Common myeloid progenitor, CD34-positive (primary cell): ENCODE data around the gene CREB5.

Experiments
- CTCF ChIA-PET: fragments of 350-600 bp; sonication (Branson Sonifier 250); formaldehyde crosslinking; loops from one replicate; lab custom pipeline; 2021; ENCODE audit warnings: antibody characterized with exemption; lab: Charles Lee
- POLR2A ChIA-PET: fragments of 350-600 bp; sonication (Branson Sonifier 250); formaldehyde crosslinking; loops from one replicate; lab custom pipeline; 2021; ENCODE audit warnings: antibody characterized with exemption; lab: Charles Lee
- DNase-seq, 3 donors: peaks; one replicate each; pipeline versions ENCODE4 v3.0.0 to v3.0.0-alpha.2; 2013
- H3K27ac ChIP-seq, 2 experiments: 1 replicate in 1 of 2; 2 replicates in 1 of 2; pipeline ENCODE4 v1.7.0; 2013; ENCODE audit warnings: inconsistent platforms in 2 of 2, low read length in 2 of 2, mild to moderate bottlenecking in 2 of 2, low read depth in 1 of 2, moderate library complexity in 1 of 2; ENCODE audit not compliant: severe bottlenecking in 2 of 2, insufficient read depth in 1 of 2, poor library complexity in 1 of 2
- H3K27me3 ChIP-seq, 5 experiments: replicated peaks in 2 of 5; 1 replicate in 3 of 5; 2 replicates in 2 of 5; pipeline versions ENCODE4 v1.6.1 to v1.7.0; 2013; ENCODE audit warnings: low read length in 4 of 5, mild to moderate bottlenecking in 2 of 5, moderate library complexity in 2 of 5, inconsistent platforms in 1 of 5; ENCODE audit not compliant: insufficient read depth in 5 of 5, control insufficient read depth in 4 of 5
- H3K36me3 ChIP-seq, 4 experiments: 1 replicate in 2 of 4; 2 replicates in 2 of 4; pipeline versions ENCODE4 v1.6.1 to v1.7.0; 2013; ENCODE audit warnings: low read length in 3 of 4, control low read depth in 1 of 4, mild to moderate bottlenecking in 1 of 4; ENCODE audit not compliant: control insufficient read depth in 4 of 4, insufficient read depth in 4 of 4
- H3K4me1 ChIP-seq, 4 experiments: 1 replicate in 3 of 4; 2 replicates in 1 of 4; pipeline versions ENCODE4 v1.6.1 to v1.7.1; 2013; ENCODE audit warnings: low read length in 3 of 4, mild to moderate bottlenecking in 3 of 4, control low read depth in 1 of 4, inconsistent platforms in 1 of 4, moderate library complexity in 1 of 4; ENCODE audit not compliant: control insufficient read depth in 4 of 4, insufficient read depth in 4 of 4; ENCODE audit errors: control extremely low read depth in 1 of 4
- H3K4me3 ChIP-seq, 7 experiments: 1 replicate in 4 of 7; 2 replicates in 3 of 7; pipeline versions ENCODE4 v1.5.1 to v1.7.0; 2013; ENCODE audit warnings: mild to moderate bottlenecking in 7 of 7, low read length in 6 of 7, moderate library complexity in 6 of 7, inconsistent platforms in 2 of 7, low read depth in 2 of 7, control low read depth in 1 of 7; ENCODE audit not compliant: insufficient read depth in 4 of 7, control insufficient read depth in 1 of 7; ENCODE audit errors: extremely low read depth in 1 of 7
- H3K9me3 ChIP-seq, 5 experiments: 1 replicate in 4 of 5; 2 replicates in 1 of 5; pipeline versions ENCODE4 v1.6.1 to v1.7.1; 2013; ENCODE audit warnings: low read length in 4 of 5, mild to moderate bottlenecking in 2 of 5, inconsistent platforms in 1 of 5, low read depth in 1 of 5, moderate library complexity in 1 of 5; ENCODE audit not compliant: control insufficient read depth in 4 of 5, insufficient read depth in 2 of 5; ENCODE audit errors: control extremely low read depth in 1 of 5
- WGBS: methylation state at CpG from one replicate; pipeline ENCODE4 v1.1.5; 2013; ENCODE audit not compliant: insufficient coverage; 5-methylcytosine and 5-hydroxymethylcytosine counted together

CREB5 gene

DNA sequence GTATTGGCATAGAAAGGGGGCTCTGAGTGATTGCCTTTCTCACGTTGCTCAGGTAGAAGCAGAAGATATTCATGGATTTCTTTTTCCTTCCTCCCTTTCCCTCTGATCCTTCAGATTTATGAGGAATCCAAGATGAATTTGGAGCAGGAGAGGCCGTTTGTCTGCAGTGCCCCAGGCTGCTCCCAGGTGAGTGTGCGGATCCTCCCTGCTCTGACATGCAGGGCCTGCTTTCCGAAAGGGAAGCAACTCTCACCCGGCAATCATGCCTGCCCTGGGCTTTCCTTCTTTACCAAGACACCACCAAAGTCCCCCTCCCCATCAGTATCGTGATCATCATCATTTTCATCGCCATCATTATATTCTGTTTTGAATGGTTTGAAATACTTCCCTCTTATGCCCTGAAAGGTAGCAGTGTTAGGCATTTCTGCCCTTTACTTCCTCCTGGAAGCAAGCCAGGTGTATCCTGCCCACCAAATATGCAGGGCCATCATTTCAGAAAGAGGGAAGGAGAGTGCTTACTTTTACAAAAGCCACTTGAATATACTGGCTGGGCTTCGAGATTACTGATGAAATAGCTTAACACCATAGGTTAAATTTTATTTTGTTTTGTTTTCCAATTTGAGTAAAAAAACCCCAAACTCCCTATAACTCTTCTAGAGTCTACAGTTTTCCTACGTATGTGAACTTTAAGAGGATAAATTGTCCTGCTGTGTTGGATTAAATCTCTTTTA lies 75.9 kb downstream of the CREB5 start:
- H3K4me1 ChIP-seq: peaks cover 0 to 14% (median 6%) of the 10 kb centered on the region in 4 experiments
- no peaks in the 10 kb centered on the region for H3K27me3 ChIP-seq
- H3K27ac ChIP-seq: no peak overlapping the region
- ChIA-PET CTCF (interaction anchor here (0.6 kb wide), 1 partner anchor 10 kb away, joined by 3 read pairs; no protein-coding TSS in a partner anchor), POLR2A (no interaction called here)
- no peaks in the 10 kb centered on the region for H3K9me3 ChIP-seq
- no peak overlapping the region for H3K4me3 ChIP-seq
- H3K36me3 ChIP-seq: no peaks in the 10 kb centered on the region
- peak; percentile 14 to 72 (median 60) for DNase-seq
- 80% methylated on average over 5 of the region's 9 CpGs for WGBS

DNA sequence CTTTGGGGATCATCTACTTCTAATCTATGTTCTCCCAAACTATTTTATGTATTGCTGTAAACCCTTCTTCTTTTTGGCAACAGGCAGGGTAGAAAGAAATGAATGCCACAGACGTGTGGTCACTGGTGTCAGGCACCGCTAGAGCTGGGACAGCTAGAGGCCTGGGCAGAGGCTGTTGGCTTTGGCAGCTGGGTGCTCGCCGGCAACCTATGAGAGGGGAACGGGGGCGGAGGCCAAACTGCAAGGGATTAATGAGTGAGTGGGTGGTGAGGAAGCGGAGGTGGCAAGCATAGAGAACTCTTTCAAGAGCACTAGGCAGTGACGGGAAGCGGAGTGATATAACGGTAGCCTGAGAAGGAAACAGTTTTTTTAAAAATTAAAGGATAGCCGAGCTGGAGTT lies 78.5 kb downstream of the CREB5 start:
- DNase-seq: no peak

DNA sequence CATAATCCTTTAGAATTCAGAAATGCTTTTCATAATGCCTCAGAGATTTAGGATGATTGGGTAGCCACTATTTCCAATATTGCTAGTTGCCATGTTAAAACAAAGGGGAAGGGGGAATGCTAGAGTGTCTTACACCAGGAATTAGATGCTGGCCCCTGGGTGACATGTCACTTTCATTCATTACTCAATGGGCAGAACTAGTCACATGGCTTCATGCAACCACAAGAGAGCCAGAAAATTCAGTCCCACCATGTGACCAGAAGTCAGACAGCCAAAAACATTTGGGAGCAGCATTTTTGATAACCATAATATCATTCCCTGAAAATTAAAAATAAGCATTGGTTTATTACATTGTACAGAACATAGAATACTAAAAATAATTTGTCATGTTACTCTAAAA lies 81.2 kb downstream of the CREB5 start:
- CTCF ChIA-PET: no interaction called here
- no peaks in the 10 kb centered on the region for H3K27me3 ChIP-seq
- no peaks in the 10 kb centered on the region for H3K36me3 ChIP-seq
- DNase-seq: no peak
- peaks cover 0 to 5% (median 3%) of the 10 kb centered on the region in 4 experiments for H3K4me1 ChIP-seq
- H3K9me3 ChIP-seq: no peaks in the 10 kb centered on the region
- no peak overlapping the region for H3K27ac ChIP-seq
- no peak overlapping the region for H3K4me3 ChIP-seq
- POLR2A ChIA-PET: no interaction called here

More for the DNA sequence above, 78.5 kb downstream of the CREB5 start:
- Histone ChIP-seq H3K9me3 (no peaks in the 10 kb centered on the region), H3K4me1 (peaks cover 0 to 11% (median 6%) of the 10 kb centered on the region in 4 experiments), H3K27ac (no peak overlapping the region), H3K4me3 (no peak overlapping the region), H3K36me3 (no peaks in the 10 kb centered on the region), H3K27me3 (no peaks in the 10 kb centered on the region)
- 98% methylated on average over 10 of the region's 11 CpGs for WGBS
- ChIA-PET POLR2A (no interaction called here), CTCF (no interaction called here)

DNA sequence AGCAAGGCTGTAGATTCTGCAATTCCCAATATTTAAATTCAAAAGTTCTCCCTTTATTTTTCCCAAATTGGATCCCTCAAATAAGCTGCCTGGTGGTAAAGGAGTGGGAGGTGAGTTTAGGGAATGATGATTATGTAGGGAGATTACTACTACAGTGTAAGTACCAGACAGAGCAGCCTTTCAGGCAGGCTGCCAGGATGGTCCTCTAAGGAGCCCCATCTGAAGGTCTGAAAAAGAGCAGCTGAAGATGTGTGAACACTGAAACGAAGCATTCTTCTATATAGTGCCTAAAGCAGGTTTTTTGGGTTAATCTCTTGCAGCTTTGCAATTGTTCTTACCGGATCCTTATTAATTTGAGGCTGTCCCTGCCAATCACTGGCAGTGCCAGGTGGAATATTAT lies 84.7 kb downstream of the CREB5 start:
- CTCF ChIA-PET: no interaction called here
- Histone ChIP-seq H3K9me3 (no peaks in the 10 kb centered on the region), H3K4me1 (peaks cover 0 to 7% (median 0%) of the 10 kb centered on the region in 4 experiments), H3K27ac (no peak overlapping the region), H3K36me3 (no peaks in the 10 kb centered on the region), H3K27me3 (no peaks in the 10 kb centered on the region), H3K4me3 (no peak overlapping the region)
- no peak for DNase-seq
- POLR2A ChIA-PET: no interaction called here
- WGBS: 70% methylated on average over 1 of the region's 2 CpGs

DNA sequence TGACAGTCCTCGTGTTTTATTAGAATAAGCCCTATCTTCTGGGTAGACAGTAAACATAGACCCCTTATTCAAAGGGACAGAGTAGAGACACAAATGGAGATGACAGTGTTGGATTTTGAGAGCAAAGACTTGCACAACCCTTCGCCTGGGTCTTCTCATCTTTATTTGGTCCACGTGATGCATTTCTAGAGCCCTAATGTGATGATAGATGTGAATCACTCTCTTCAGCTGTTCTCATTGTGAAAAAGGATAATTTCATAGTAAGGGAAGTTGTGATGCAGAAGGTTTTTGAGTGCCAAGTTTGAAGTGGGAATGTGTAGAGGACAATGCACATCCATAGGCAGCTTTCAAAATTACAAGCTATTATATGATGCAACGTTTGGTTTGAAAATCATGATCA lies 86.3 kb downstream of the CREB5 start:
- ChIA-PET CTCF (interaction anchor here (0.6 to 0.7 kb wide), 2 partner anchors 10 to 109 kb away, joined by 3 read pairs; no protein-coding TSS in a partner anchor), POLR2A (no interaction called here)
- DNase-seq: no peak
- no peaks in the 10 kb centered on the region for H3K9me3 ChIP-seq
- H3K36me3 ChIP-seq: no peaks in the 10 kb centered on the region
- no peaks in the 10 kb centered on the region for H3K27me3 ChIP-seq
- no peak overlapping the region for H3K27ac ChIP-seq
- H3K4me3 ChIP-seq: no peak overlapping the region
- H3K4me1 ChIP-seq: peaks cover 0 to 7% (median 0%) of the 10 kb centered on the region in 4 experiments
- 100% methylated on average over 3 of the region's 4 CpGs for WGBS

DNA sequence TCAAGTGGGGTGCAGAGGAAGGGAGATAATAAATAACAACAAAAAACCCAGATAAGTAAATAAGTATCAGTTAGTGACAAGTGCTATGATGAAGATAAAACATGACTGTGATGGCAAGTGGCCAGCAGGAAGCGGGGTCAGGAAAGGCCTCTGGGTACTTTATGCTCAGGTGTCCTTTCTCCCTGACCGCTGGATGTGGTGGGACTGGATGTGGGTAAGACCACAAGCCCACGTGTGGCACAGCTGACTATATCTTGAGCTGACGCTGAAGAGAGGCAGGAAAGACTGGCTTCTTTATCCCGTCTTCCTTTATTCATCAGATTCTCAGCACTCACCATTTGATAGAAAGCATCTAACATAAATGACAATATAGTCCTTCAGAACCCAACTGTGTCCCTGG lies 87.8 kb downstream of the CREB5 start:
- POLR2A ChIA-PET: no interaction called here
- no peaks in the 10 kb centered on the region for H3K27me3 ChIP-seq
- DNase-seq: peak in 2 of 3 donors; percentile 5 to 78
- H3K4me1 ChIP-seq: peaks cover 0 to 7% (median 0%) of the 10 kb centered on the region in 4 experiments
- CTCF ChIA-PET: no interaction called here
- H3K27ac ChIP-seq: no peak overlapping the region
- H3K4me3 ChIP-seq: no peak overlapping the region
- no peaks in the 10 kb centered on the region for H3K9me3 ChIP-seq
- no peaks in the 10 kb centered on the region for H3K36me3 ChIP-seq
- WGBS: 16% methylated on average over 4 of the region's 5 CpGs

DNA sequence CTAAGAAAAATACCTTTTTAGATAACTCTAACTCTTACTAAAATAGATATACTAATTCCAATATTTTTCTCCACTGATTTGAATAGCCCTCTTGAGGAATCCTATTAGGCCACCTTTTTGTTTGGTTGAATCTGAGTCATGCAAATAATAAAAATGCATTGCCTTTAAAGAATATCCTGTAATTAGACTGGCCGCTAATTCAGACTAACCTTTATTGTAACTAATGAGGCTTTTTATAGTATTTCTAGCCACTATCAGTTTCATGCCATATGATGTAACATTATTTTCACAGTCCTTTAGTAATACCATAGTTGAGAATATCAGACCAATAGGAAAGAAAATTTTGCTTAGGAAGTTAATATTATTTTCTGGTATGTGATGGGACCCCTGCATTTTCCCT lies 90.1 kb downstream of the CREB5 start:
- ChIA-PET CTCF (no interaction called here), POLR2A (no interaction called here)
- Histone ChIP-seq H3K4me3 (no peak overlapping the region), H3K27me3 (no peaks in the 10 kb centered on the region), H3K27ac (no peak overlapping the region), H3K9me3 (no peaks in the 10 kb centered on the region), H3K36me3 (no peaks in the 10 kb centered on the region), H3K4me1 (peaks cover 0 to 7% (median 0%) of the 10 kb centered on the region in 4 experiments)
- WGBS: no CpG with 5 or more reads among the region's 1 CpG
- DNase-seq: no peak
